ACC112 (cell line): ENCODE data around the gene JARID2.
A peak's percentile ranks its signal among the peaks of the same experiment; 100 is the strongest.

Experiments
- H2AFZ ChIP-seq: fragments of 200-600 bp; sonication (generic); one replicate; pipeline ENCODE4 v1.6.0; 2017; ENCODE audit warnings: antibody characterized with exemption, low read length; ENCODE audit not compliant: unreplicated experiment
- H3K27ac ChIP-seq: fragments of 200-600 bp; sonication (generic); 2 replicates; pipeline ENCODE4 v1.5.1; 2014; ENCODE audit warnings: low read depth, mild to moderate bottlenecking, antibody characterized with exemption, low read length, moderate library complexity
- H3K27me3 ChIP-seq: fragments of 200-600 bp; sonication (generic); 2 replicates; pipeline ENCODE4 v1.6.1; 2014; ENCODE audit warnings: mild to moderate bottlenecking, antibody characterized with exemption, low read length, moderate library complexity, mixed read lengths; ENCODE audit not compliant: insufficient read depth
- H3K36me3 ChIP-seq: fragments of 200-600 bp; sonication (generic); 2 replicates; pipeline ENCODE4 v1.6.1; 2016; ENCODE audit warnings: mild to moderate bottlenecking, antibody characterized with exemption, low read length, moderate library complexity, mixed read lengths; ENCODE audit not compliant: insufficient read depth
- H3K4me1 ChIP-seq: fragments of 200-600 bp; sonication (generic); one replicate; pipeline ENCODE4 v1.6.1; 2016; ENCODE audit warnings: low read length, mixed read lengths; ENCODE audit not compliant: insufficient read depth, unreplicated experiment, control insufficient read depth
- H3K4me3 ChIP-seq: fragments of 200-600 bp; sonication (generic); 2 replicates; pipeline ENCODE4 v1.5.1; 2014; ENCODE audit warnings: mild to moderate bottlenecking, low read depth, low read length
- H3K79me2 ChIP-seq: fragments of 200-600 bp; sonication (generic); one replicate; pipeline ENCODE4 v1.6.0; 2016; ENCODE audit warnings: low read length; ENCODE audit not compliant: control insufficient read depth, unreplicated experiment, insufficient read depth

The JARID2 gene

GRCh38 chr6:15232836-15233510 lies 12.9 kb upstream of the JARID2 start:
- Histone ChIP-seq H3K27ac (no peak overlapping the region), H3K27me3 (no peaks in the 10 kb centered on the region), H3K4me3 (no peak overlapping the region), H2AFZ (no peak overlapping the region), H3K4me1 (no peaks in the 10 kb centered on the region), H3K79me2 (no peaks in the 10 kb centered on the region), H3K36me3 (no peaks in the 10 kb centered on the region)

- Histone ChIP-seq H3K27ac (no peak overlapping the region), H3K79me2 (no peaks in the 10 kb centered on the region), H3K4me3 (no peak overlapping the region), H3K27me3 (no peaks in the 10 kb centered on the region), H2AFZ (no peak overlapping the region), H3K4me1 (no peaks in the 10 kb centered on the region), H3K36me3 (no peaks in the 10 kb centered on the region)
Observed at GRCh38 chr6:15234068-15234758, 11.7 kb upstream of the JARID2 start.

GRCh38 chr6:15239616-15240364 lies 6.1 kb upstream of the JARID2 start:
- H3K79me2 ChIP-seq = no peaks in the 10 kb centered on the region
- no peak overlapping the region for H3K27ac ChIP-seq
- H3K36me3 ChIP-seq = no peaks in the 10 kb centered on the region
- no peak overlapping the region for H2AFZ ChIP-seq
- no peak overlapping the region for H3K4me3 ChIP-seq
- H3K4me1 ChIP-seq = no peaks in the 10 kb centered on the region
- no peaks in the 10 kb centered on the region for H3K27me3 ChIP-seq

- Histone ChIP-seq H3K36me3 (no peaks in the 10 kb centered on the region), H3K27me3 (no peaks in the 10 kb centered on the region), H2AFZ (no peak overlapping the region), H3K79me2 (peaks cover 14% of the 10 kb centered on the region), H3K4me3 (no peak overlapping the region), H3K27ac (no peak overlapping the region), H3K4me1 (no peaks in the 10 kb centered on the region)
Observed at GRCh38 chr6:15242503-15242902, 3.4 kb upstream of the JARID2 start.

GRCh38 chr6:15242937-15243614 lies 2.8 kb upstream of the JARID2 start:
- H3K4me1 ChIP-seq = no peaks in the 10 kb centered on the region
- peaks cover 19% of the 10 kb centered on the region for H3K79me2 ChIP-seq
- H3K27me3 ChIP-seq = no peaks in the 10 kb centered on the region
- no peaks in the 10 kb centered on the region for H3K36me3 ChIP-seq
- H2AFZ ChIP-seq = no peak overlapping the region
- H3K4me3 ChIP-seq = no peak overlapping the region
- no peak overlapping the region for H3K27ac ChIP-seq

- Histone ChIP-seq H3K4me1 (no peaks in the 10 kb centered on the region), H3K79me2 (peaks cover 22% of the 10 kb centered on the region), H3K36me3 (no peaks in the 10 kb centered on the region), H3K27me3 (no peaks in the 10 kb centered on the region), H2AFZ (peak overlapping the region; percentile 46), H3K4me3 (peak overlapping the region; percentile 92), H3K27ac (peak overlapping the region; percentile 86; the same call in 1 of the 2 replicates)
Observed at GRCh38 chr6:15243910-15244619, 1.8 kb upstream of the JARID2 start.

- Histone ChIP-seq H3K27me3 (no peaks in the 10 kb centered on the region), H2AFZ (peak overlapping the region; percentile 46), H3K79me2 (peaks cover 29% of the 10 kb centered on the region), H3K27ac (peak overlapping the region; percentile 86; the same call in 1 of the 2 replicates), H3K4me3 (peak overlapping the region; percentile 92), H3K4me1 (peaks cover 2% of the 10 kb centered on the region), H3K36me3 (no peaks in the 10 kb centered on the region)
Observed at GRCh38 chr6:15244620-15245360, 1.1 kb upstream of the JARID2 start.

- H3K79me2 ChIP-seq = peaks cover 44% of the 10 kb centered on the region
- no peaks in the 10 kb centered on the region for H3K36me3 ChIP-seq
Observed at GRCh38 chr6:15246217-15246665, 372 bp downstream of the JARID2 start.

GRCh38 chr6:15246666-15247499 lies 1.0 kb downstream of the JARID2 start:
- Histone ChIP-seq H2AFZ (peak overlapping the region; percentile 20), H3K27me3 (no peaks in the 10 kb centered on the region), H3K79me2 (peaks cover 50% of the 10 kb centered on the region), H3K4me3 (peak overlapping the region; percentile 92), H3K4me1 (peaks cover 6% of the 10 kb centered on the region), H3K27ac (peak overlapping the region; percentile 86), H3K36me3 (no peaks in the 10 kb centered on the region)

More at GRCh38 chr6:15246217-15246665, 372 bp downstream of the JARID2 start:
- Histone ChIP-seq H3K4me3 (peak overlapping the region; percentile 92), H3K27ac (peak overlapping the region; percentile 86; the same call in 1 of the 2 replicates), H3K4me1 (peaks cover 6% of the 10 kb centered on the region), H3K27me3 (no peaks in the 10 kb centered on the region), H2AFZ (peak overlapping the region; percentile 11)
